NCI-H1105 (cell line): ENCODE measurements around the gene BAIAP2.
"Not testable (repeated sequence)": the region's sequence is repeated elsewhere in the genome, so short reads cannot be mapped to it uniquely, and the experiment has no call there.

ENCODE experiments used
- DNase-seq: peaks from one replicate; lab custom pipeline; 2025; lab: John Stamatoyannopoulos, UW

The BAIAP2 gene

DNA sequence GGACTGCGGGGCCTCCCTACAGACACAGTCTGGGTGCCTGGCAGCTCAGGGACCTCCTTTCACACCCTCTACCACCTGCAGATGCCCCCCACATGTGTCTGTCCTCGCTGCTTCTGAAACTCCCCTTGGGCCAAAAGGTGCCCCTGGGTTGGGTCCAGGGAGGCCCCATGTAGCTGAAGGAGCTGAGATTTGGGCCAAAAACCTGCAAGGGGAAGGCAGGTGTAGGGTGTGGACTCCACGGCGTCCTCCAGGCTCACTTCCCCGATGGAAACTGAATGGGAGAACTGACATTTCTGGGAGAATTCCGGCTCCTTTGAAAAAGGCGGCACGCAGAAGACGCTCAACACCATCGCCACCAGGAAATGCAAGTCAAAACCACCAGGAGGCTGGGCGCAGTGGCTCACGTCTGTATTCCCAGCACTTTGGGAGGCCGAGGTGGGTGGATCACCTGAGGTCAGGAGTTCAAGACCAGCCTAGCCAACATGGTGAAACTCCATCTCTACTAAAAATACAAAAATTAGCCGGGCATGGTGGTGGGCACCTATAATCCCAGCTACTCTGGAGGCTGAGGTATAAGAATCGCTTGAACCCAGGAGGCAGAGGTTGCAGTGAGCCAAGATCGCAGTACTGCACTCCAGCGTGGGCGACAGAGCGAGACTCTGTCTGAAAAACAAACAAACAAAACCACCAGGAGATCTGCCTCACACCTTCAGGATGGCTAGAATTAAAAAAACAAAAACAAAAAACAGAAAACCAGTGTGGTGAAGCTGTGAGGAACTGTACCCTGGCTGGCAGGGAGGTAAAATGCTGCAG, 13.2 kb upstream of the BAIAP2 start:
- DNase-seq, result no peak

DNA sequence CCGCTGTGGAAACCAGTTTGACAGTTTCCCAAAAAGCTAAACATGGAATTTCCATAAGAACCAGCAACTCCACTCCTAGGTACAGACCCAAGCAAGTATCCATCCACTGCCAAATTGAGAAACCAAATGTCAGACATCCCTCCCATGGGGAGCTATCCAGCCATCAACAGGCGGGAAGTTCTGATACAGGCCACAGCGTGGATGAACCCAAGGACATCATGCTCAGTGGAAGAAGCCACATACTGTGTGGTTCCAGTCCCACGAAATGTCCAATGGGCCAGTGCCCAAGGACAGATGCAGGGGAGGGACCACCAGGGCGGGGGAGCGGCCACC, 12.6 kb upstream of the BAIAP2 start:
- no peak for DNase-seq

GRCh38 chr17:81025065-81025740, 9.7 kb upstream of the BAIAP2 start:
- no peak for DNase-seq

GRCh38 chr17:81025741-81026129, 9.2 kb upstream of the BAIAP2 start:
- DNase-seq, result no peak

DNA sequence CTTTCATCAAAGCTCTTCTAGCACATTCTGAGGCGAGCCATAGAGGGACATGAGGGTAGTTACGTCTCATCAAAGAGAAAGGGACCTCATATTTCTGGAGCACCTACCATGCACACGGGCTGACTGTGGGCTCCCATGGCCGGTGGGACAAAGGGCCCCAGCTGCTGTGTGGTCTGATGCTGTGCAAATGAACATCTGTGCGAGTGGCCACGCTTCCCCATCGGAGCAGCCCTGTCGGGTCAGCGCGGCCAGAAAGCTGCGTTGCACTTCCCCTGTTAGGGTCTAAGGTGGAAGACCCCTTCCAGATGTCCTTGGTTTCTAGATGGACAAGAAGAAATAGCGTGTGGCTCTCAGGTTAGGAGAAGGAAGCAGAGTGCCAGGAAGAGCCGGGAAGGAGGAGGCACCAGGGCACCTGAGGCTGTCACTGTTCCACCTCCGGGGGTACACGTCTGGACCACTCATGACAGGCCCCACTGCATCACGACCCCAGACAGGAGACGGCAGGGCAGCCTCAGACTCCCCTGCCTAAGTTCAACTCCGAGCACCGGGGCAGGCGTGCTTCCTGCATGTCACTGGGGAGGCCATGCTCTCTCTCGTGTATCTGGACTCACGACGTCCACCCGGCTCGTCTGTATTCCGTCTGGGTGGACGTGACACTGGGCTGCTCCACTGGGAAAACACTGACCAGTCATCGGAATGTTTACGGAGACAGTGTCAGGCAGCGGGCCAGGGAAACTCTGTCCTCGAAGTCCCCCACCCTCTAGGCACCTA, 8.5 kb upstream of the BAIAP2 start:
- DNase-seq, result no peak

- no peak for DNase-seq
These were observed 7.9 kb upstream of the BAIAP2 start for GRCh38 chr17:81027038-81027437.

DNA sequence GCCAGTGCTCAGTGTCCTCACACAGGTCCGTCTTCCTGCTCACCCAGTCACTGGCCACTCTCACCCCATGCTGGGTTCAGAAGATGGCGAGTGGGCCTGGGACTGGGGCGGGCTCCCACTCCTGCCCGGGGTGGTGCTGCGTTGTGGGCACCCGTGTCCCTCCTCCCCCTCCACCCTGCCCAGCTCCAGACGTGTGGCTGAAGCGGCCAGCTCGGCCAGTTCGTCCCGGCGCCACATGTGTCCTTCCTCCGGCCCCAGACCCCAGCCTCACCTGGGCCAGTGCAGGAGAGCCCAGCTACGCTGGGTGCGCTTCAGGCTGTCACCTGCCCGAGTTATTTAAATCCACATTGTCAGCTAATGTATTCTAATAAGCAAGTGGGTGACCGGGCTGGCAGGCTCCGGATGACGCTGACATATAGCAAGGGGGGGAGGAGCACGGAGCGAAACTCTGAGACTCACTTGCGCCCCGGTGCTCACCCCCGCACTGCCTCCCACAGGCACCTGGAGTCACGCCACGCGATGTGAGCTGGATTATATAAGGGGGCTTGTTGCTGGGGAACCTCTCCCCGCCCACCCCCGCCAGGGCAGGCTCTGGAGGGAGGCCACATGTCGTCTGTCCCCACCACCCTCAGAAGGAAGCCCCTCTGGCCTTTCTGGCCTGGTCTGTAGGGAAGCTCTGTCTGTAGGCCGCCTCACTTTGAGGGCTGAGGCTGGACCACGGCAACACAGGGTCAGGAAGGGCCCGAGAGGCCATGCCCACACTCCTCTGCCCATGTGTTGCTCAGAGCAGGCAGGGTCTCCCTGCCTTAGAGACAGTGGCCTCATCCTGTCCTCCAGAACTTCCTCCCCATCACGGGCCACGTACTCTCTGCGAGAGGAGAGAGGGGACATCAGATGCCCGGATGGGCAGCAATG, 7.1 kb upstream of the BAIAP2 start:
- DNase-seq, result no peak

DNA sequence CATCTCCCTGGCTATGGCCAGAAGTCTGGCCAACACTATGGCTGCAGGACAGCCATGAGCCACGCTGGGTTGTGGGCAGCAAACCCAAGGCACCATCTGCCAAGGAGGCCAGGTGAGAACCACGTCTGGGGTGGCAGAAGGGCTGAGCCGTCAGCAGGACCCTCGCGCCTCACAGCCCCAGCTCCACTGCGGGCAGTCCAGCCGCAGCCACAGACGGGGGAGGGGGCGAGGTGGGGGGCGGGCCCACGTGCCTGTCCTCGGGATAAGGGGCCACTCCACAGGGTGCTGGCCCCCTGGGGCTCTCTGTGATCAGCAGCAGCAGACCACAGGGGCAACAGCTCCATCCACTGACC, 6.5 kb upstream of the BAIAP2 start:
- no peak for DNase-seq

- no peak for DNase-seq
These were observed 5.1 kb upstream of the BAIAP2 start for GRCh38 chr17:81029859-81030258.

DNA sequence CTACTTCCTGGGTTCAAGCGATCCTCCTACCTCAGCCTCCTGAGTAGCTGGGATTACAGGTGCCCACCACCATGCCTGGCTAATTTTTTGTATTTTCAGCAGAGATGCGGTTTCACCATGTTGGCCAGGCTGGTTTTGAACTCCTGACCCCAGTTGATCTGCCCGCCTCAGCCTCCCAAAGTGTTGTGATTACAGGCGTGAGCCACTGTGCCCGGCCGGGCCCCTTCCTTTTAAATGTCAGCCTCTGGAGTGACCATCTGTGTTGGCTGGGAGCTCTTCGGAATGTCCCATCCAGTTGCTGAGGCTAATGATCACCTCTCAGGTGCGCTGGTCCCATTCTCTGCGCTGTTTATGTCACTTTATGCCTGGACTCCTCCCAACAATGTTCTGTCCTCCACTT, 4.6 kb upstream of the BAIAP2 start:
- not testable (repeated sequence) for DNase-seq

GRCh38 chr17:81030741-81031565, 4.0 kb upstream of the BAIAP2 start:
- DNase-seq, result no peak

- DNase-seq, result no peak
These were observed 3.1 kb upstream of the BAIAP2 start for GRCh38 chr17:81031566-81032550.

GRCh38 chr17:81032641-81033480, 2.1 kb upstream of the BAIAP2 start:
- DNase-seq, result no peak

- DNase-seq, result no peak
These were observed 1.3 kb upstream of the BAIAP2 start for GRCh38 chr17:81033535-81034167.

DNA sequence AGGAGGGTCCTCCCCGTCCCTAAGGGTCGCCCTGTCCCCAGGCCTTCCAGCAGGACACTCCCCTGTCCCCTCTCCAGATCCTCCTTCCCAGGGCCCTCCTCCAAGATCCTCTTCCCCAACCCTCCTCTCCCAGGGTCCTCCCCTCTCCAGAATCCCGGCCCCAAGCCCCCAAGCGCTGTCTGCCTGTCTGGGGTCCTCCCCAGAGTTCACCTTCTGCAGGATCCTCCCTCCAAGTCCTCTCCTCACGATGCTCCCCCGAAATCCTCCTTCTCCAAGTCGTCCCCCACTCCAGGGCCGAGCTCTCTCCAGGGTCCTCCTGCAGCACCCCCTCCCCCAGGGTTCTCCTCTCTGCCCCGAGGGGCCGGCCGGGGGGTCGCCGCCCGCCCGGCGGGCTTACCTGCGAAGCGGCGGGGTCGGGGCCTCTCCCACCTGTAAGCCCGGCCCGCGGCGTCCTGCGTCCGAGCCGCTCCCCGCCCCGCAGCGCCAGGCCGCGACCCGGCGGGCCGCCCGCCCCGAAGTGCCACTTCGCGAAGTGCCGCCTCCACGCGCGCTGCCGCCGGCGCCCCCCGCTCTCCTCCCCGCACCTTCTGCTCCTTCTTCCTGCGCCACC, 678 bp upstream of the BAIAP2 start:
- no peak for DNase-seq

DNA sequence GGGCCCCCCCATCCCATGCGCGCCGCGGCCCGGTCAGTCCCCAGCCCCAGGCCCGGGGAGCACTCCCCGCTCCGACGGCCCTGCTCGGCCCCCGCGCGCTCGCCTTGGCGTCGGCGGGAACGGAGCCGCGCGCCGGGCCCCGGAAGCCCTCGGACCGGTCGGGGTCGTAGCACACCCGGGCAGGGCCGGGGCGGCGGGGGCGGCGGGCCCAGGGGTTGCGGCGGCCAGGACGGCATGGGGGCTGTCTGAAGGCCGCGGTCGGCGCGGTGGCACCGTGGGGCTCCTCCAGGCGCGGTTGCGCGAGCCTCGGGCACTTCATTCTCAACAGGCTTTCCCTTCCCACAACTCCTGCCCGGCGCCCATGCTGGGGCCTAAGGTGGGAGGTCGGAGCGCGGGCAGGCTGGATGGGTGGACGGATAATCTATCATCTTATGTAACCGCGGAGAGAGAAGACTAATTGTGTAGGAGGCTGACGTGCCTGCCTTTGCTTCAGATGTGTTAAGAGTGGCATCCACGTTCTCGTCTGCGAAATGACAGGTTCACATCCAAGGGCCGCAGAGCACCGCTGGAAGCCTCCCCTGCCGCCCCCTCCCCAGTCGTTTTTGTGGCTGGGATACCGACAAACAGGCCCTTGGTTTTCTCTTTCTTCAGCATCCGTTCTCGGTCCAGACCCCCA, 708 bp downstream of the BAIAP2 start:
- DNase-seq, result no peak

DNA sequence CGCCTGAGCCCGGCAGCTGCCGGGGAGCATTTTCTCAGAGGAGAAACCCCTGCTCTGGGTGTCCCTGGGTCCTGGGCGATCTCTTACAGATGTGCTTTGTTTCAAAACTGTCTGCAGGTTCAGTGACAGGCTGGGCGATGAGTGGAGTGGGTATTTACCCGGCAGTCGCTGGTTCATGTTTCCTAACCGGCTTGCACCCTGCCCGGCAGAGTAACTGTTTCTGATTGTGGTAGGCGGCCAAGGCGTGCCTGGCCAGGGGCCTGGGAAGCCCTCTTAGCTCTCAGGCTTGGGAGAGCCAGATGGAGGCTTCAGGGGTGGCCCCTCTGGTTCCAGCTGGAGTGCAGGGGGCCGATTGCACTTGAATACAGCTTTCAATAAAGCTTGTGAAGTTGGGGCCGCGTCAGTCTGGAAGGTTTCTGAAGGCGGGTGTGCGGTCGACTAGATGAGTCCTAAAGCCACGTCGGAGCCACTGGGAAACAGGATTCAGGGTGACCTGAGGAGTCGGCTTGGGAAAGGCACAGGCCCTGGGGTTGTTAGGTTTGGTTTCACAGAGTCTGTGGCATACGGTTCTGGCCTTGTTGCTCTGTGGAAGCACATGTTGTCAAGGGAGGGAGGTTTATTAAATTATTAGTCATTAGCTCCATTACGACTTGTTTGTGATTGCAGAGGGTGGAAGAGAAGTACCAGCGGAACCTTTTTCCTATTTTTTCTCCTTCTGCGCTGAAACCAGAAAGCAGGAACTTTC, 1.4 kb downstream of the BAIAP2 start:
- DNase-seq, result no peak
